Glomerular endothelial cell (primary cell): Measurements from ENCODE around the gene CEACAM8. TPM values are rescaled to one million over a fixed set of nuclear protein-coding genes. Genes with fewer than 3 reads are reported as not detected.
A peak's percentile ranks its signal among the peaks of the same experiment; 100 is the strongest.
"Not testable (repeated sequence)": the region's sequence is repeated elsewhere in the genome, so short reads cannot be mapped to it uniquely, and the experiment has no call there.

ENCODE experiments used
- DNase-seq: peaks from one replicate; pipeline ENCODE4 v3.0.0-alpha.2; 2011; ENCODE audit warnings: low read depth, low spot score; ENCODE audit errors: extremely low read depth
- total RNA-seq: library from RNA; depleted of rRNA; stranded (reverse); fragments of >200 nt; gene quantifications from 2 replicates; pipeline ENCODE4 v1.2.3, GENCODE V29; 2015

The CEACAM8 gene
- total RNA-seq, 1 donor from 2014 or later = not detected

GRCh38 chr19:42576241-42576640, 18.5 kb downstream of the CEACAM8 start:
- DNase-seq = no peak

- DNase-seq = no peak
Observed at GRCh38 chr19:42573642-42574041, 21.1 kb downstream of the CEACAM8 start.

- DNase-seq = no peak
Observed at GRCh38 chr19:42571116-42571515, 23.6 kb downstream of the CEACAM8 start.

- DNase-seq = no peak
Observed at GRCh38 chr19:42569193-42569592, 25.5 kb downstream of the CEACAM8 start.

GRCh38 chr19:42568006-42568405, 26.7 kb downstream of the CEACAM8 start:
- no peak for DNase-seq

GRCh38 chr19:42567567-42567966, 27.2 kb downstream of the CEACAM8 start:
- no peak for DNase-seq

- DNase-seq = peak; percentile 9
Observed at GRCh38 chr19:42563352-42564210, 31.1 kb downstream of the CEACAM8 start.

- no peak for DNase-seq
Observed at GRCh38 chr19:42561512-42561911, 33.2 kb downstream of the CEACAM8 start.

- no peak for DNase-seq
Observed at GRCh38 chr19:42560731-42561130, 34.0 kb downstream of the CEACAM8 start.

- DNase-seq = no peak
Observed at GRCh38 chr19:42558450-42559150, 36.1 kb downstream of the CEACAM8 start.

- DNase-seq = not testable (repeated sequence)
Observed at GRCh38 chr19:42557386-42557871, 37.3 kb downstream of the CEACAM8 start.

GRCh38 chr19:42555801-42556200, 38.9 kb downstream of the CEACAM8 start:
- DNase-seq = no peak

GRCh38 chr19:42555317-42555716, 39.4 kb downstream of the CEACAM8 start:
- DNase-seq = no peak

- no peak for DNase-seq
Observed at GRCh38 chr19:42554046-42554575, 40.6 kb downstream of the CEACAM8 start.

- no peak for DNase-seq
Observed at GRCh38 chr19:42553292-42554045, 41.3 kb downstream of the CEACAM8 start.

GRCh38 chr19:42552086-42553065, 42.3 kb downstream of the CEACAM8 start:
- no peak for DNase-seq

GRCh38 chr19:42550521-42550920, 44.2 kb downstream of the CEACAM8 start:
- not testable (repeated sequence) for DNase-seq

GRCh38 chr19:42549067-42549466, 45.7 kb downstream of the CEACAM8 start:
- DNase-seq = not testable (repeated sequence)

GRCh38 chr19:42548552-42548951, 46.2 kb downstream of the CEACAM8 start:
- no peak for DNase-seq

- DNase-seq = no peak
Observed at GRCh38 chr19:42547929-42548328, 46.8 kb downstream of the CEACAM8 start.
